Muscle of back (tissue), 11 donors: ENCODE results near the gene MED13. TPM values are rescaled to one million over a fixed set of nuclear protein-coding genes. Genes with fewer than 3 reads are reported as not detected.
A peak's percentile ranks its signal among the peaks of the same experiment; 100 is the strongest.
"Not testable (repeated sequence)": the region's sequence is repeated elsewhere in the genome, so short reads cannot be mapped to it uniquely, and the experiment has no call there.

Source experiments
- DNase-seq, 3 donors: peaks; one replicate each; pipeline versions ENCODE4 v3.0.0 to v3.0.0-alpha.2; 2013
- polyA plus RNA-seq, 10 donors: library from polyadenylated mRNA; unstranded; fragments of 120-200 nt; gene quantifications; one replicate each; pipeline ENCODE4 v1.2.1, GENCODE V29; 2013; ENCODE audit not compliant: insufficient read length in 10 of 10

MED13 gene
- polyA plus RNA-seq, 10 donors: 24.6 to 35.8 (median 30.6) TPM

- DNase-seq: peak in 1 of 3 donors; percentile 7
Observed at GRCh38 chr17:62057696-62058095, 7.4 kb downstream of the MED13 start.

GRCh38 chr17:62052765-62053338 lies 12.2 kb downstream of the MED13 start:
- no peak for DNase-seq

GRCh38 chr17:62051053-62051452 lies 14.0 kb downstream of the MED13 start:
- no peak for DNase-seq

GRCh38 chr17:62049299-62049698 lies 15.8 kb downstream of the MED13 start:
- DNase-seq: no peak

GRCh38 chr17:62048262-62048661 lies 16.8 kb downstream of the MED13 start:
- no peak for DNase-seq

GRCh38 chr17:62045517-62045916 lies 19.6 kb downstream of the MED13 start:
- no peak for DNase-seq

- DNase-seq: no peak
Observed at GRCh38 chr17:62045109-62045508, 20.0 kb downstream of the MED13 start.

GRCh38 chr17:62043602-62044001 lies 21.5 kb downstream of the MED13 start:
- DNase-seq: no peak

- no peak for DNase-seq
Observed at GRCh38 chr17:62043140-62043539, 21.9 kb downstream of the MED13 start.

- DNase-seq: no peak
Observed at GRCh38 chr17:62038248-62038647, 26.8 kb downstream of the MED13 start.

GRCh38 chr17:62033317-62033716 lies 31.8 kb downstream of the MED13 start:
- DNase-seq: no peak

- DNase-seq: no peak
Observed at GRCh38 chr17:62032480-62032879, 32.6 kb downstream of the MED13 start.

- DNase-seq: no peak
Observed at GRCh38 chr17:62030264-62030663, 34.8 kb downstream of the MED13 start.

GRCh38 chr17:62024866-62025265 lies 40.2 kb downstream of the MED13 start:
- DNase-seq: no peak

- DNase-seq: no peak
Observed at GRCh38 chr17:62017912-62018311, 47.2 kb downstream of the MED13 start.

- DNase-seq: no peak
Observed at GRCh38 chr17:62017496-62017895, 47.6 kb downstream of the MED13 start.

- DNase-seq: no peak
Observed at GRCh38 chr17:62014526-62014925, 50.6 kb downstream of the MED13 start.

- DNase-seq: no peak
Observed at GRCh38 chr17:62009220-62009619, 55.9 kb downstream of the MED13 start.

GRCh38 chr17:62008294-62008693 lies 56.8 kb downstream of the MED13 start:
- no peak for DNase-seq

GRCh38 chr17:62004388-62004787 lies 60.7 kb downstream of the MED13 start:
- no peak for DNase-seq

- not testable (repeated sequence) for DNase-seq
Observed at GRCh38 chr17:62003141-62003540, 61.9 kb downstream of the MED13 start.

GRCh38 chr17:62001105-62001504 lies 64.0 kb downstream of the MED13 start:
- DNase-seq: no peak

GRCh38 chr17:62000186-62000585 lies 64.9 kb downstream of the MED13 start:
- no peak for DNase-seq

- DNase-seq: not testable (repeated sequence)
Observed at GRCh38 chr17:61998534-61998933, 66.5 kb downstream of the MED13 start.
